A549 (cell line): Measurements from ENCODE around the gene NEDD4L.

Experiments used
- POLR2A ChIP-seq: IDR thresholded peaks from 2 replicates; pipeline ENCODE4 v1.6.1; 2012; ENCODE audit warnings: mild to moderate bottlenecking, low read length
- TF ChIP-seq, protein P1 (sequence below): fragments of >200 bp; sonication (Bioruptor Twin); formaldehyde crosslinking; IDR thresholded peaks from 3 replicates; pipeline ENCODE4 v1.5.1; 2016
- TF ChIP-seq, protein P2 (sequence below): IDR thresholded peaks from 2 replicates; pipeline ENCODE4 v1.6.1; 2012

DNA sequence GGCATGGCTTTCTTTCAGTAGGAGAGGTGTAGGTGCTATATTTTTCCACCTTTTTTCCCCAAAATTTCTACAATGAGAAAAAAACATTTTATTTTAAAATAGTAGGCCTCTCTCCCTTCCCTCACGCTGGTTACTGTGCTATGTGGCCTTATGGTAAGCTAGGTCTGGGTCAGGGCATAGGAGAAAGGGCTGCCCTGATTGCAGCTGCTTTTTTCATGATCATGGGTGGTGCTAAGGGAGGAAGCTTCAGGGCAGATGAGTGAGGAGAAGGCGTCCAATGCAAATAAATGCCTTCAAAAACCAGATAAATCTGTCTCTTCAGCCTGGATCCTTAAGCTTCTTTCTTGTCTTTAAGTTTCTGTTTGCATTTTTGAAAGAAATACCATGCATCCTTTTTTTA is 338.4 kb downstream of the NEDD4L start:
- TF ChIP-seq, protein P1, sequence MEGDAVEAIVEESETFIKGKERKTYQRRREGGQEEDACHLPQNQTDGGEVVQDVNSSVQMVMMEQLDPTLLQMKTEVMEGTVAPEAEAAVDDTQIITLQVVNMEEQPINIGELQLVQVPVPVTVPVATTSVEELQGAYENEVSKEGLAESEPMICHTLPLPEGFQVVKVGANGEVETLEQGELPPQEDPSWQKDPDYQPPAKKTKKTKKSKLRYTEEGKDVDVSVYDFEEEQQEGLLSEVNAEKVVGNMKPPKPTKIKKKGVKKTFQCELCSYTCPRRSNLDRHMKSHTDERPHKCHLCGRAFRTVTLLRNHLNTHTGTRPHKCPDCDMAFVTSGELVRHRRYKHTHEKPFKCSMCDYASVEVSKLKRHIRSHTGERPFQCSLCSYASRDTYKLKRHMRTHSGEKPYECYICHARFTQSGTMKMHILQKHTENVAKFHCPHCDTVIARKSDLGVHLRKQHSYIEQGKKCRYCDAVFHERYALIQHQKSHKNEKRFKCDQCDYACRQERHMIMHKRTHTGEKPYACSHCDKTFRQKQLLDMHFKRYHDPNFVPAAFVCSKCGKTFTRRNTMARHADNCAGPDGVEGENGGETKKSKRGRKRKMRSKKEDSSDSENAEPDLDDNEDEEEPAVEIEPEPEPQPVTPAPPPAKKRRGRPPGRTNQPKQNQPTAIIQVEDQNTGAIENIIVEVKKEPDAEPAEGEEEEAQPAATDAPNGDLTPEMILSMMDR, result no peak
- TF ChIP-seq, protein P2, sequence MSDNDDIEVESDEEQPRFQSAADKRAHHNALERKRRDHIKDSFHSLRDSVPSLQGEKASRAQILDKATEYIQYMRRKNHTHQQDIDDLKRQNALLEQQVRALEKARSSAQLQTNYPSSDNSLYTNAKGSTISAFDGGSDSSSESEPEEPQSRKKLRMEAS, result no peak
- TF ChIP-seq POLR2A, result no peak
